Activated naive CD8-positive, alpha-beta T cell treated with anti-CD3 and anti-CD28 coated beads for 36 hours (primary cell): Measurements from ENCODE around the gene UNC119B. TPM values are rescaled to one million over a fixed set of nuclear protein-coding genes. Genes with fewer than 3 reads are reported as not detected.
"Not testable (repeated sequence)": the region's sequence is repeated elsewhere in the genome, so short reads cannot be mapped to it uniquely, and the experiment has no call there.

Source experiments
- DNase-seq: peaks from one replicate; pipeline ENCODE4 v3.0.0; 2021
- H3K27ac Mint-ChIP-seq: one replicate; pipeline ENCODE4 v1.8.0; 2022; ENCODE audit warnings: mild to moderate bottlenecking, moderate library complexity, mixed read lengths
- H3K27me3 Mint-ChIP-seq: one replicate; pipeline ENCODE4 v1.8.0; 2022; ENCODE audit warnings: mild to moderate bottlenecking, mixed read lengths
- H3K36me3 Mint-ChIP-seq: one replicate; pipeline ENCODE4 v1.8.0; 2021; ENCODE audit warnings: mild to moderate bottlenecking, mixed read lengths
- H3K4me1 Mint-ChIP-seq: one replicate; pipeline ENCODE4 v1.8.0; 2021; ENCODE audit warnings: mixed read lengths
- H3K4me3 Mint-ChIP-seq: one replicate; pipeline ENCODE4 v1.8.0; 2022; ENCODE audit warnings: mild to moderate bottlenecking, moderate library complexity, mixed read lengths
- H3K9me3 Mint-ChIP-seq: one replicate; pipeline ENCODE4 v1.8.0; 2022; ENCODE audit warnings: mixed read lengths
- total RNA-seq, 2 experiments: library from RNA; stranded (reverse); gene quantifications; one replicate each; pipeline ENCODE4 v1.2.3, GENCODE V29; 2021

Gene UNC119B
- total RNA-seq, 2 experiments from 2014 or later, result 24.1 to 25.5 TPM

DNA sequence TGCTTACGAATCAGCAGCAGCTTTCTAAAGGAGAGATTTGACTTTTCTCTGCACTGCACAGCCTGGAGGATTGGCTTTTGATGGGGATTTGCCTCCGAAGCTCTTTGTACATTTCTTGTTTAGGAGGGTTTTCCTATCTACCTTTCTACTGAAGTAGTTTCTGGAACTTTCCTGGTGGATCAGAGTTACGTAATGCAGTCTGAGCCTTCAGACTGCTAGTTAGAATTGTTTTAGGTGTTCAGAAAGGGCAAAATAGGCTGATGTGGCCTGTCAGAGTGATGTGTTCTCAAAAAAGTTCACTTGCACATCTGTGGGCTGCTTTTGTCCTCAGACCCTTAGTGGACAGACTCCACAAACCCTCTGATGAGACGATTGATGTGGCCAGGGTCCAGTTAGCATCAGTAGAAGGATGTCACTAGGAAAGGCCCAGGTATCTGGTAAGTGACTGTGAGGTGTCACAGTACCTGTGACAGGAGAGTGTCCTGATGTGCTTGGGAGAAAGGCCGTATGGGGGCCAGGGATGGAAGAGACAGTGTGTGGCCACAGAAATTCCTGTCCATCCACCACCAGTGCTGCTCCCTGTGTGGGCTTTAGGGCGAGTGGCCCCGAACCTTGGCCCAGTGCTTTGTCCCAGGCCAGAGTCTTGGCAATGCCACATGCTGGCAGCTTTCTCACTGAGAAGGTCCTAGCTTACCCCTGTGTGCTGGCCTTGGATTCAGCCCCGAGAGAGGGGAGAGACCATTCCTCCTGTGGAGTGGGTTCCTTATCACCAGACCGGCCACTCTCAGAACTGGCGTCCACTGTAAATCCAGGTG lies 10.9 kb downstream of the UNC119B start:
- Mint-ChIP-seq H3K27me3 (no peaks in the 10 kb centered on the region), H3K36me3 (peaks cover 24% of the 10 kb centered on the region), H3K9me3 (no peaks in the 10 kb centered on the region), H3K4me1 (peaks cover 20% of the 10 kb centered on the region), H3K4me3 (no peak overlapping the region), H3K27ac (no peak overlapping the region)
- no peak for DNase-seq

DNA sequence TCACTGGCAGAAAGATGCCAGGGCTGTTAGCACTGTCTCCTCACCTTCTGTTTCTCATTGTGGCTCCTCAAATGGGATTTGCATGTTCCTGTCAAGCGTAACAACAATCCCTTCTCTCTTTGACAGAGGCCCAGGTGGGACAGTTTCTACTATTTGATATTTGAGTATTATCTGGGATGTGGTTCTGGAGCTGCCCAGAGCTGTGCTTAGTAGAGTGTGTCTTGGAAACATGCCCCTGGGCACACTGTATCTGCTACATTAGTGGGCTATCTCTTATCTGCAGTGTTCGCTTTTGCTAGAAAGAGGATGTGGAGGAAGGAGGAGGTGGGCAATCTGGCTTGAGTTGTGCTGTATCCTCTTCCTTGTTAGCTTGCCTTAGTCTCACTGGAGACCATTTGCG lies 11.6 kb downstream of the UNC119B start:
- no peaks in the 10 kb centered on the region for H3K27me3 Mint-ChIP-seq
- H3K36me3 Mint-ChIP-seq, result peaks cover 18% of the 10 kb centered on the region
- no peaks in the 10 kb centered on the region for H3K9me3 Mint-ChIP-seq
- H3K27ac Mint-ChIP-seq, result no peak overlapping the region
- DNase-seq, result no peak
- H3K4me3 Mint-ChIP-seq, result no peak overlapping the region
- peaks cover 26% of the 10 kb centered on the region for H3K4me1 Mint-ChIP-seq

DNA sequence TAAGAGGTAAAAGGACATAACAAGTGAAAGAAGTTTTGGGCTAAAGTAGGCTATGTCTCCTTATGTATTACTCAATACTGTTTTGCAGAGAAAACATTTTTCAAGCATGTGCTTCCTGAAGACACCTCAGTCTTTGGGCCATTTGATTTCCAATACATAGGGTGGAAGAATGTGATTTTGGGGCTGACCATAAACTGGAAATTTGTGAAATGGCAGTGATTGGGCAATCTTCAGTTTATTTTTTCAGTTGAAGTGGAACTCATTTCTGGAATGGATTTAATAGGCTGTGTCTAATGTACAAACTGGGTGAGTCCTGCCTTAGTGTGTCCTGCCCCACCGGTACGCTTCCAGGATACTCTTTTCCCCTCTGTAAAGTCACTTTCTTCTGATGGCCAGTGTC lies 12.5 kb downstream of the UNC119B start:
- H3K27ac Mint-ChIP-seq, result no peak overlapping the region
- DNase-seq, result no peak
- H3K9me3 Mint-ChIP-seq, result no peaks in the 10 kb centered on the region
- H3K4me1 Mint-ChIP-seq, result peaks cover 28% of the 10 kb centered on the region
- no peak overlapping the region for H3K4me3 Mint-ChIP-seq
- peaks cover 15% of the 10 kb centered on the region for H3K36me3 Mint-ChIP-seq
- no peaks in the 10 kb centered on the region for H3K27me3 Mint-ChIP-seq

DNA sequence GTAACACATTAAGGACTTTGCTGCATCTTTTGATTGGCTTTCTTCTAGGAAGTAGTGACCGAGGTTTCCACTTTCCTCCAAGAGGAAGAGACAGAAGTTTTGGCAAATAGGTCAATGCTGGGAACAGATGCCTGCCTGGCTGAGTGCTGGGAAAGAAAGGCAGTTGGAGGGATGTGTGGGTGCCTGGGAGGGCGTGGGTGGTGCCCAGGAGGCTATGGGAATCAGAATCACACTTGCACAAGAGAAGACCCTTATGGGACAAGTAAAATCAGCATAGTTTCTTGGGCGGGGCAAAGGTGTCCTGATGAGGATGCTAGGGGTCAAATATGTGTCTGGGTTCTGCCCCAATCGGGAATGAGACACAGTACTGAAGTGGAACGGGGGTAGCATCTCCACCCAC lies 14.5 kb downstream of the UNC119B start:
- DNase-seq, result no peak
- Mint-ChIP-seq H3K36me3 (peaks cover 18% of the 10 kb centered on the region), H3K9me3 (no peaks in the 10 kb centered on the region), H3K27ac (no peak overlapping the region), H3K4me3 (peak overlapping the region; percentile 89), H3K4me1 (peaks cover 24% of the 10 kb centered on the region), H3K27me3 (no peaks in the 10 kb centered on the region)

DNA sequence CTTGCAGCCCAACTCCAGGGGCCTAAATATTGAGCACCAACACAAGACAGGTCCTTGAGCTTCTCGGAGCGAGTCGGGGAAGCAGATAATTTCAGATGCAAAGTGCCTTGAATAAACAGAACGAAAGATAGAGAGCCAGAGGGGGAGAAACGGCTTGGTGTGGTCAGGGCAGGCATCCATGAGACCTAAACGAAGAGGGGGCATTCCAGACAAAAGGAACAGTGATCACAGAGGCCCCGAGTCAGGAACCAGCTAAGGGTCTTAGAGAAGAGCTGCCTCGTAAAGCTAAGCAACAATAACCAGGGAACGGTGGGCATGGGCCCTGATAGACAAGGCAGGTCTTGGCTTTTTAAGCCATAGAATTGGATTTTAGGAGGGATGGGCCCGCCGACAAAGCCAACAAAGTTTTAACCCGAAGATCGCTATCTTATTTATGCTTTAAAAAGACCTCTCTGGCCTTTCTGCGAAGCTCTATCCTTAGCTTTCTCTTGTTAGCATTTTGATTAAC lies 14.9 kb downstream of the UNC119B start:
- H3K9me3 Mint-ChIP-seq, result no peaks in the 10 kb centered on the region
- H3K36me3 Mint-ChIP-seq, result peaks cover 21% of the 10 kb centered on the region
- H3K4me3 Mint-ChIP-seq, result peak overlapping the region; percentile 89
- no peak overlapping the region for H3K27ac Mint-ChIP-seq
- DNase-seq, result no peak
- no peaks in the 10 kb centered on the region for H3K27me3 Mint-ChIP-seq
- H3K4me1 Mint-ChIP-seq, result peaks cover 24% of the 10 kb centered on the region

DNA sequence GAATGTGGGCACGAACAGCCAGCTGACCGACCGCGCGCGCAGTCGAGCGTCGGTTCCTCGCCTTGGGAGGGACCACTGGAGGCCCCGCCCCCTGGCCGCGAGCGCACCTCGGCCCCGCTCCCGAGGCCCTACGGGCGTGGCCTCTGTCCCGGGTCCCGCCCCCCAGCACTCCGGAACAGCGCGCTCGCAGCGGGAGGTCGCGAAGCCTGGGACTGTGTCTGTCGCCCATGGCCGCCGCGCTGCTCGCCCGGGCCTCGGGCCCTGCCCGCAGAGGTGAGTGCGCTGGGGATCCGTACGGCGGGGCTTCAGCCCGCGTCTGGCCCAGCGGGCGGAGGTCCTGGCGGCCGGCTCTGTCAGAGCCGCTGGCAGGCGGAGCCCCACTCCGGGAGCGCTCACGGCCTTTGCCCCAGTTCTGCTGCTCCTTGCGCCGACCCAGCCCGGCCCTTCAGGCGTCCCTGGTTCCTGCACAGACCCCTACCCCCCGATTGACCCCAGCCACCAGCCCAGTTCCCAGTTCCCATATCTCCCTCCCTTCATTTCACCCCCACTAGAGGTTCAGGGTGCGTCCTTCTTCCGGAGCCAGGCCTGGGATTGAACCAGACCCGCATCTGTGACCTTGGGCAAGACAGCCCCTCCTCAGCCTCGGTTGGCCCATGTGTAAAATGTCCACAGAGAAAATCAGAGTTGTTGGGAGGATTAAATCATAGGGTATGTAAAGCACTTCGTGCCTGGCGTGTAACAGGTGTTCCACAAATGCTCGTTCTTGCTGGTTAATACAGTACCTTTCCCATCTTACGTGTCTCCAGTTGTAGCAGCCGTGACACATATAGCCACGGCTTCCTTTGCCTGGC lies 15.6 kb downstream of the UNC119B start, which contains the start of gene ACADS:
Gene ACADS (plus strand): TSS at position 168 of the 851 bp plus-strand sequence. CDS start 60 bp downstream, at position 228.
- H3K9me3 Mint-ChIP-seq, result no peaks in the 10 kb centered on the region

DNA sequence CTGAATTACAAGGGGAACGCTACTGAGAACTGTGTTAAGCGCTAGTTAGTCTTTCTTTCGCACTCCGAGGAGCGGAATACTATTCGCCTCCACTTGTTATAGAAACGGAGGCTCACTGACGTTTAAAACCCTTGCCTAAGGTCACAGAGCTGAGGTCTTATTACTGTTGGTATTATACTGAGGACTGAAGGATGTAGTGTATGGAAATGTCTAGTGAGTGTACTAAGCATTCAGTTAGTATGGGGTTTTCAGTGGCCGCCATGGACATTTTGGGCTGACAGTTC lies 16.2 kb downstream of the UNC119B start:
- Mint-ChIP-seq H3K27me3 (no peaks in the 10 kb centered on the region), H3K27ac (peak overlapping the region; percentile 77), H3K36me3 (peaks cover 18% of the 10 kb centered on the region), H3K9me3 (no peaks in the 10 kb centered on the region), H3K4me3 (peak overlapping the region; percentile 89), H3K4me1 (peaks cover 24% of the 10 kb centered on the region)
- DNase-seq, result no peak

More for the DNA sequence above, 15.6 kb downstream of the UNC119B start, which contains the start of gene ACADS:
- H3K36me3 Mint-ChIP-seq, result peaks cover 22% of the 10 kb centered on the region
- no peaks in the 10 kb centered on the region for H3K27me3 Mint-ChIP-seq
- peak within 1 kb of the TSS; percentile 77 for H3K27ac Mint-ChIP-seq
- H3K4me3 Mint-ChIP-seq, result peak within 1 kb of the TSS; percentile 89
- peak; percentile 94 for DNase-seq
- peaks cover 24% of the 10 kb centered on the region for H3K4me1 Mint-ChIP-seq

DNA sequence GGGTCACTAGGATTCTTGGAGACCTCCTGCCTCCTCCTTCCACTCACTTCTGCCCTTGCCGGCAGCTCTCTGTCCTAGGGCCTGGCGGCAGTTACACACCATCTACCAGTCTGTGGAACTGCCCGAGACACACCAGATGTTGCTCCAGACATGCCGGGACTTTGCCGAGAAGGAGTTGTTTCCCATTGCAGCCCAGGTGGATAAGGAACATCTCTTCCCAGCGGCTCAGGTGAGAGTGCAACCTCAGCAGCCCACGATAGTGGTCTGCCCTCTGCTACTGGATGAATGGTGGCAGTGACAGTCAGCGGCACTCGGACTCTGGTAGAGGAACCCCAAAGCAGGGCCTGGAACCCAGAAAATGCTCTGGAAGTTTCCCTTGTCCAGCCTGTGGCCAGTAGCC lies 16.7 kb downstream of the UNC119B start:
- no peaks in the 10 kb centered on the region for H3K27me3 Mint-ChIP-seq
- H3K9me3 Mint-ChIP-seq, result no peaks in the 10 kb centered on the region
- no peak overlapping the region for H3K27ac Mint-ChIP-seq
- peaks cover 24% of the 10 kb centered on the region for H3K4me1 Mint-ChIP-seq
- no peak overlapping the region for H3K4me3 Mint-ChIP-seq
- DNase-seq, result no peak
- peaks cover 21% of the 10 kb centered on the region for H3K36me3 Mint-ChIP-seq

DNA sequence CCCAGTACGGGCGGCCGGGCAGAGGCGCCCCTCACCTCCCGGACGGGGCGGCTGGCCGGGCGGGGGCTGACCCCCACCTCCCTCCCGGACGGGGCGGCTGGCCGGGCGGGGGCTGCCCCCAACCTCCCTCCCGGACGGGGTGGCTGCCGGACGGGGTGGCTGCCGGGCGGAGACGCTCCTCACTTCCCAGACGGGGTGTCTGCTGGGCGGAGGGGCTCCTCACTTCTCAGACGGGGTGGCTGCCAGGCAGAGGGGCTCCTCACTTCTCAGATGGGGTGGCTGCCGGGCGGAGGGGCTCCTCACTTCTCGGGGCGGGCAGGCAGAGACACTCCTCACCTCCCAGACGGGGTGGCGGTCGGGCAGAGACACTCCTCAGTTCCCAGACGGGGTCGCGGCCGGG lies 21.9 kb downstream of the UNC119B start:
- H3K27me3 Mint-ChIP-seq, H3K4me1 Mint-ChIP-seq, DNase-seq, H3K4me3 Mint-ChIP-seq, H3K9me3 Mint-ChIP-seq, H3K27ac Mint-ChIP-seq: not testable (repeated sequence)
- H3K36me3 Mint-ChIP-seq, result peaks cover 16% of the 10 kb centered on the region

DNA sequence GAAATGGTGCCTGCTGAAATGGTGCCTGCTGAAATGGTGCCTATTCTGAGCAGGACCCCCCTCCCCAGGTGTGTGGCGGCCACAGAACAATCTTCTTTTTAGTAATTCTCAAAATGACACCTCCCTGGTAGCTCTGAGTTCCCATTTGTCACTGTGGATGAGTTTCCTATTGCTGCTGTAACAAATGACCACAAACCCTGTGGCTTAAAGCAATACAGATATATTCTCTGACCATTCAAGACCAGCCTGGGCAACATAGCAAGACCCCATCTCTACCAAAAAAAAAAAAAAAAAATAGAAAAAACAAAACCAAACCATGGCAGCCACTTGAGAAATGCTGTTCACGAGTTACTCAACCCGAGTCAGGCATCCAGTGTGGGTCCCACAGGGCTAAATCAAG lies 23.3 kb downstream of the UNC119B start:
- no peaks in the 10 kb centered on the region for H3K9me3 Mint-ChIP-seq
- no peaks in the 10 kb centered on the region for H3K27me3 Mint-ChIP-seq
- H3K4me1 Mint-ChIP-seq, result no peaks in the 10 kb centered on the region
- H3K36me3 Mint-ChIP-seq, result peaks cover 13% of the 10 kb centered on the region
- no peak for DNase-seq
- no peak overlapping the region for H3K4me3 Mint-ChIP-seq
- H3K27ac Mint-ChIP-seq, result no peak overlapping the region

DNA sequence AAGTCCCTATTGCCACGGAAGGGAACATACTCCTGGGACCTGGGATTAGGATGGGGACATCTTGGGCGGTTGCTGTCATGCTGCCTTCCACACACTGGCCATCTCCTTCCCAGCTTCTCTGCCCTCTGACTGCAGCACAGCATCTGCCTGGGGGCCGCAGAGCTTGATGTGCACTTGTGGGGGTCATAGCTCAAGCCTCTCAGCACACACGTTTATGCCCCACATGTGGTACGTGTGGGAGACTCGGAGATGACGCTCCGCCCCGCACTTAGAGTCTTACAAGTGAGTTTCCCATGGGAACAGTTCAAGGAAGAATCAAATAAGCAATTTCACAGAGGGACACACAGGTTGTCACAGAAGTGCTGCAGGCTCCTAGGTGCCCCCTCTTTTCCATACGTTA lies 24.0 kb downstream of the UNC119B start:
- Mint-ChIP-seq H3K36me3 (peaks cover 13% of the 10 kb centered on the region), H3K4me3 (no peak overlapping the region), H3K27me3 (no peaks in the 10 kb centered on the region), H3K27ac (no peak overlapping the region), H3K4me1 (no peaks in the 10 kb centered on the region), H3K9me3 (no peaks in the 10 kb centered on the region)
- no peak for DNase-seq

DNA sequence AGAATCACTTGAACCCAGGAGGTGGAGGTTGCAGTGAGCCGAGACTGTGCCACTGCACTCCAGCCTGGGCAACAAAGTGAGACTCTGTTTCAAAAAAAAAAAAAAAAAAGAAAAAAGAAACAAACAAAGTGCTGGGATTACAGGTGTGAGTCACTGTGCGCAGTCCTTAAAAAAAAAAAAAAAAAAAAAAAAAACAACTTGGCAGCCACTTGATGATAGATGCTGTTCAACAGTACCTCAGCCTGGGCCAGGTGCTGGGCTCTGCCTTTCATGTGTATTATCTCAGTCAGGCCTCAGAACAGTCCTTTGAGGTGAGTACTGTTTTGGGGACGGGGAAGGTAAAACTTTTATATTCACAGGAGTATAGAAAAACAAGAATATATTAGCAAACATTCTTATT lies 24.9 kb downstream of the UNC119B start:
- DNase-seq, result no peak
- H3K27ac Mint-ChIP-seq, result no peak overlapping the region
- no peaks in the 10 kb centered on the region for H3K27me3 Mint-ChIP-seq
- peaks cover 7% of the 10 kb centered on the region for H3K36me3 Mint-ChIP-seq
- H3K4me3 Mint-ChIP-seq, result no peak overlapping the region
- no peaks in the 10 kb centered on the region for H3K4me1 Mint-ChIP-seq
- H3K9me3 Mint-ChIP-seq, result no peaks in the 10 kb centered on the region

DNA sequence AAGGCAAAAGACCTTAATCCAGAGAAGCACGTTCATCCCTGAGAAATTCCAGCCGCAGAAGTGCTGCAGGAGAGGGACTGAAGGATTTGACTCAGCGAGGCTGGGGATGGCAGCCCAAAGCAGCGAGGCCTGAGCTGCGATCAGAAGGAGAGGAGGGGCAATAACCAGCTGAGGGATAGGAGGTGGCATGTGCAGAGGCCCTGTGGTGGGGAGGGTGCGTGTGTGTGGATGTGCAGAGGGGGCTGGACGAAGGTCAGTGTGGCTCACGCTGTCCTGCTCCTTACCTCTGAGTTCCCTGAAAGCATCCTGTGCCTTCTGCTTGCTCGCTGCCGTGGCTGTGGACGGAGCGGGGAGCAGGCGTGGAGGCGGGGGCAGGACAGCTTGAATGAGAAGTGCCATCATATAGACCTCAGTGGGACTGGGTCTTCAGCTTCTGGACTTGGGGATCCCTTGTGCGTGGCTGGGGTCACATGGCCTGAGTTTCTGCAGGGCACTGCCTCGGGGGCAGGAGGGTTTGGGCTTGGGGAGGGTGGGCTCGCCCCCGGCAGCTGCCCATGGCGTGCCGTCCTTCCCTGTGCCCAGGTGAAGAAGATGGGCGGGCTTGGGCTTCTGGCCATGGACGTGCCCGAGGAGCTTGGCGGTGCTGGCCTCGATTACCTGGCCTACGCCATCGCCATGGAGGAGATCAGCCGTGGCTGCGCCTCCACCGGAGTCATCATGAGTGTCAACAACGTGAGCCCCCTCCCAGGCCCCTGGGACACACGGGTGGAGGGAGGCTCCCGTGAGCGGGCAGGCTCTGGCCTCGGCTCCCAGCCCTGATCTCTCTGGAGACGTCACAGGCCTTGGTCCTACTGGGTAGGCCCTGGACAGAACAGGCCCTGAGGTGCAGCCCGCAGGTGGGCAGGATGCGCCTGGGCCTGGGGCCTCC lies 26.4 kb downstream of the UNC119B start:
- no peaks in the 10 kb centered on the region for H3K9me3 Mint-ChIP-seq
- peaks cover 2% of the 10 kb centered on the region for H3K36me3 Mint-ChIP-seq
- no peaks in the 10 kb centered on the region for H3K27me3 Mint-ChIP-seq
- H3K27ac Mint-ChIP-seq, result no peak overlapping the region
- no peak for DNase-seq
- H3K4me3 Mint-ChIP-seq, result no peak overlapping the region
- H3K4me1 Mint-ChIP-seq, result no peaks in the 10 kb centered on the region

DNA sequence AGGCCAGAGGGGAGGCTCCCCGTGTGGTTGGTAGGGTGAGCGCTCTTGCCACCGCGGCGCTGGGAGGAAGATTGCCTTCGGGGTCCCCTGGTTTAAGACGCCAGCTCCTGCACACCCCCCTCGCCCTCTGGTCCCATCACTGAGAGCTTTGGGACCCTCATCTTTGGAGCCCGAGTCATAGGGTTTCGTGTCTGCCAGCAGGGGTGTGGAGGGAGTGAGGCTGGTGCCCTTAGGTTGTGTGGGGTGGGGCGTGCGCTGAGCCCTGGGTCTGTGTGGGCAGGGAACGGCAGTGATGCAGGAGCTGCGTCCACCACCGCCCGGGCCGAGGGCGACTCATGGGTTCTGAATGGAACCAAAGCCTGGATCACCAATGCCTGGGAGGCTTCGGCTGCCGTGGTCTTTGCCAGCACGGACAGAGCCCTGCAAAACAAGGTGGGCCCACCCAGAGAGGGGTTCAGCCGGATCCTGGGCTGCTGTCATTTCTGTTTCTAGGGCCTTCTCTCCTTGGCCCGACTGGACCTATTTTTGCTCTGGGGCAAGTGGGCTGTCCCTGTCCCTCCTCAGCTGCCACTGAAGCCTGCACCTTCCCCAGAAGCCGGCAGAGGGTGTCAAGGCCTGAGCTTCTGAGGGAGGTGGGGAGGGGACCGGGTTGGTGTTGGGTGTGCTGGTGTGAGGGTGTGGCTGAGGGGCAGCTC lies 27.4 kb downstream of the UNC119B start:
- Mint-ChIP-seq H3K4me1 (no peaks in the 10 kb centered on the region), H3K9me3 (no peaks in the 10 kb centered on the region), H3K27me3 (no peaks in the 10 kb centered on the region), H3K27ac (no peak overlapping the region), H3K4me3 (no peak overlapping the region), H3K36me3 (no peaks in the 10 kb centered on the region)
- no peak for DNase-seq
